ENCODE data around the gene EFCAB6. TPM values are rescaled to one million over a fixed set of nuclear protein-coding genes. Genes with fewer than 3 reads are reported as not detected.
"Not testable (repeated sequence)": the region's sequence is repeated elsewhere in the genome, so short reads cannot be mapped to it uniquely, and the experiment has no call there.

Gene EFCAB6
- total RNA-seq, 1 experiment from 2014 or later, result 2.6 TPM

DNA sequence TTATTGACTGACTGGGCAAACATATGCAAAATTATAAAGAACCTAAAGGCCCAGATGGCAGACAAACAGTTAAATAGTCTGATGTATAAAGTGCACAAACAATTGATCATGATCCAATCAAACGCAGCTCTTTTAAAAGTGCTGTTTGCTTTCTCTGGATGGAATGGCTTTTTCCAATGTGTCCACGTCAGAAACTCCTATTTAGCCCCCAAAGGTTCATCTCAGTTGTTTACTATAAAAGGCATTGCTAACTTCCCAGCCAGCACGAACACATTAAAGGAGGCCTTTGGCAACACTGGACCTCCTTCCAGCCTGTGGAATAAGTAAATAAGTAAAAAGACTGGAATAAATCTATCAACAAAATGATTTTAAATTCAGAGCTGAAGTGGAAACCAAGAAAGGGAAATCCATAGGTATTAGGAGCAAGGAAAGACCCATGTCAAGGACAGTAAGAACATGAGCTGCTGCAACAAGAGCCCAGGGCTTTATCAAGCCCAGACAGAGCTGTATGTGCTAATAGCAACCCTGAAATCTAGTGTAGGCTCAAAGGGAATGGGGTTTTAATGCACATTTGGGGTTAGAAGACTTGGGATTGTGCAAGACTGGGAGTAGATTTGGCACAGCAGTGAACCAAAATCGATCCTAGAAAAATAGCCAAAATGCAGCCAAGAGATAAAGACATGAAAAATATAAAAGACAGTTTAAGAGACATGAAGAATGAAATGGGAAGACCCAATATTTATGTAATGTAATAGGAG is 105.4 kb downstream of the EFCAB6 start:
- no peak for DNase-seq (ENCODE audit: low spot score)

DNA sequence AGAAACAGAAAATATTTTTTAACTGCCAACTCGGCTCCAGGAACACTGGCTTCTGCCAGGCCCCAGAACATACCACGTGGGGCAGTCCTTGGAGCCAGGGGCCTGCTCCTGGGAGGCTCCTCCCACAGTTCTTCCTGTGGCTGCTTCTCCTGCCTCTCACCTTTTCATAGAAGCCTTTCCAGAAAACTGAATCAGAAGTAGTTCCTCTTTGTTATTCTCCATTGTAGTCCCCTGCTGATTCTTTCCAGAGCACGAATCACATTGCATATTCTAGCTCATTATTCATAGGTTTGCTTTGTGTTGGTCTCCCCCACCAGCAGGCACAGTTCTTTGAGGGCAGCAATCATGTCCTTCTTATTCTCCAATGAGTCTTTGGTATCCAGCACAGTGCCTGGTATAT is 106.0 kb downstream of the EFCAB6 start:
- no peak for DNase-seq (ENCODE audit: low spot score)

DNA sequence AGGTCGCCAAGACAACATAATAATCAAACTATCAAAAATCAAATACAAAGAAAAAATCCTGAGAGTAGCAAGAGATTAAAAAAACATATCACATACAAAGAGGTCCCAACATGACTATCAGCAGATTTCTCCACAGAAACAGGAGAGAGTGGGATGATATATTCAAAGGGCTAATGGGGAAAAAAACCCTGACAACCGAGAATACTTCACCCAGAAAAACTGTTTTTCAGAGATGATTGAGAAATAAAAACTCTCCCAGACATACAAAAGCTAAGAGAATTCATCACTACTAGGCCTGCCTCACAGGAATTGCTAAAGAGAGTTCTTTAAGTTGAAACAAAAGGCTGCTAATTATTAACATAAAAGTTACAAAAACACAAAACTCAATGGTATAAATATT is 108.1 kb downstream of the EFCAB6 start:
- DNase-seq (ENCODE audit: low spot score), result no peak

DNA sequence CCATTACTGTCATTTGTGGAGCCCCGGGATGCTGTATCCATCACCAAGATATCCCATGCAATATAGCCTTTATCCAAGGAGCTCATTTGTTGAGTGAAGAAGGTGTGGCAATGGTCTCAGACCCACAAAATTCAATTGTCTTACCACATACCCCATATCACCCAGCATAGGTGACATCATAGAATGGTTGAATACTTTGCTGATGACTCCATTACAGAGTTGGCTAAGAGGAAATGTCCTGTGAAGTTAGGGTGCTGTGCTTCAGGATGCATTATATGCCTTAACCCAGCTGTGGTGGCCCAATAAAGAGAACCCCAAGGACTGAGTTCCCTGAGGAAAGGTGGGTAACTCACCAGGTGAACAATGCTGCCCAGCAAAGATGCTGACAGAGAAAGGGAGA is 113.7 kb downstream of the EFCAB6 start:
- no peak for DNase-seq (ENCODE audit: low spot score)

DNA sequence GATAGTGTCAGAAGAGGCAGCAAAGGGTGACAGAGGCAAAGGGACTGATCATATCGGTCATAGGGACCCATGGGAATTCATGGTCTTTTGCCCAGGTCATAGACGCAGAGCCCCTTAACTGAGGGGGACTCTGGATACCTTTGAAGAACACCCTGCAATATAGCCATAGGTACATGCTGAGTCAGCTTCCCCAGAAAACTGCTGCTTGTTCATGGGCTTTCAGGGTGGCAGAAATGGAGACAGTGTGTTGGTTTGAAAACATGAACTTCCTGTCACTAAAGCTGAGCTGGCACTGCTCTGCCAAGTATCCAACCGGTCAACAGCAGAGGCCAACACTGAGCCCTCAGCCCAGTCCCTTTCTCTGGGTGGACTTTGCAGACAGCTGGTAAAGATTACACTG is 114.2 kb downstream of the EFCAB6 start:
- no peak for DNase-seq (ENCODE audit: low spot score)

DNA sequence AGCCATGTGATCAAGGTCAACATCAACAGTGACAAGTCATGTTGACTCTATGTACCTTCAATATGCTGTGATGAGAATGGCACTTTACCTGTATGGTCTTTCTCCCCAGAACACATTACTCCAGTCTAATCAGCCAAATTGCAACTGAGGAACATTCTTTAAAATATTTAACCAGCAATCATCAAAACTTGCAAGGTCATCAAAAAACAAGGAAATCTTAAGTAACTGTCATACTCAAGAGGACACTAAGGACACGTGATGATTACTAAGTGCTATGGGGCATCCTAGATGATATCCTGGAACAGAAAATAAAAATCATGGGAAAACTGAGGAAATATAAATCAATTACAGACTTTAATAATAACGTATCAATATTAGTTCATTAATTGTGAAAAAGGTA is 118.9 kb downstream of the EFCAB6 start:
- DNase-seq (ENCODE audit: low spot score), result no peak

DNA sequence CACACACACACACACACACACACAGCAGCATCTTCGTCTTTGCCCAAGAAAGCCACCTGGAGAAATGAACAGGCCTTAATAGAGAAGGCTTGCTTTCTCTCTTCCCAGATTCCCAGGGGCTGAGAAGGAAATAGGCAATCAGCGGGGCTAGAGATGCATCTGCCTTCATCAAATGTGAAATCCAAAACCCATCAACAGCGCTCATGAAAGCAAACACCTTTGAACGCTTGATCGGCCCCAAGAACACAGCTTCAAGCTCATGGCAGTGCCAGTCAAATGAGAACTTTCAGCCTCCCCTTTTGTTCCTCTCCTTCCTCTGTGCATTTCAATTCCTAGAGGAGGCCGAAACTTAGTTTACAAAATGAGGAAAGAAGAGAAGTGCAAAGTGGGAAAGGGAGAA is 122.7 kb downstream of the EFCAB6 start:
- DNase-seq (ENCODE audit: low spot score), result no peak

DNA sequence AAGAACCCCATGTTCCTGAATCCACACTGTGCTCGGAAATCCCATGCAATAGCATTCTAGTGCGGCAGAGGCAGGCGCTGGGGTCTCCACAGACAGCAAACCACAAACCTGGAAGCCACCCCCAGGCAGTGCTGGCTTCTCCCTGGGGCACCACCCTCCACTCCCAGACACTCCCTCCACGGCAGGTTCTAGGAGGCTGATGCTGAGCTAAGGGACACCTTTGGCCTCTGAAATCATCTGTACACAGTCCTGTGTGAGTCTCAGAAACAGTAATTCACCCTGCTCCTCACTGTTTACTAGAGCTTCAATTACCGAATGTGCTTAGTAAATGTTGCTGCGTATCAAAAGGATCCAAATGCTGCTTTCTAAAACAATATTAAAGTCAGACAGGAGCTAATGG is 129.3 kb downstream of the EFCAB6 start:
- DNase-seq (ENCODE audit: low spot score), result no peak

DNA sequence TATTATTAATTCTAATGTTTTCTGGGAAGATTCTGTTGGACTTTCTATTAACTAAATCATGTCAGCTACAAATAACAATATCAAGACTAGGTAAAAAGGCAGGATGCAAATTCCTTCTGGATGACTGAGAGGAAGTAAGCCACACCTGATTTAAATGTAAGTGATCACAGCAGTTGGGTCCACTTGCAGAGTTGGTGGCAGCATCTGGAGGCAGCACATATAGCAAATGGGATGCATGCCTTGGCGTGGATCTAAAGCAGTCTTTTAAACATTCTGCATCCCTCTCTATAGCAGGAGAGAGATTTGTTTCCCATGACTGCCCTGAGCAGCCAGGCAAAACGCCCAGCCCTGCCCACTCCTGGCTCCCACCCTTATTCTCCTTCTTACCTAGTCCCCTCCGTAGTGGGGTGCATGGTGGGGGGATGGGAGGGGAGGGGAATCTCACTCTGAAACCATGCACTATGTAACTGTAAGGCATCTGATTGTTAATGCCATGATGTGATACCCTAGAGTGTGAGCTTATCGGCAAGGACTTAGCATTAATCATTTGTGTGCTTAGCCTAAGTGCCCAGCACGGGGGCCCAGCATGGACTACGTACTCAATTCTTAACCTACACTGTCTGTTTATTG is 130.3 kb downstream of the EFCAB6 start:
- DNase-seq (ENCODE audit: low spot score), result no peak

DNA sequence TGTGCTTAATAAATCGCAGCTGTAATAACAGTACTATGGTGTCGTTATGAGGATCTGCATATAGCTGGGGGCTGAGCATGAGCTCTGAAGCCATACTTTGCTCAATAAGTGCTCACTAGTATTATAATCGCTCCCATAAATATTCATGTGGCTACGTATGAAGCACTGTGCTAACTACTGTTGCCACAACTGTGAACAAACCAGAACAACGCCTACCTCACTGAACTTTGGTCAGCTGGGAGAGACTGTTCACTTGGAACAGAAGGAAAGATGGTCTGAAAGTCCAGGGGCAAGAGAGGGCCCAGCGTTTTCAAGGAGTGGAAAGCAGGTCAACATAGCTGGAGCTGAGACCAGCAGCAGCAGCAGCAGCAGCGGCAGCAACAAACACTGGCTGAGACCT is 141.6 kb downstream of the EFCAB6 start:
- DNase-seq (ENCODE audit: low spot score), result no peak

DNA sequence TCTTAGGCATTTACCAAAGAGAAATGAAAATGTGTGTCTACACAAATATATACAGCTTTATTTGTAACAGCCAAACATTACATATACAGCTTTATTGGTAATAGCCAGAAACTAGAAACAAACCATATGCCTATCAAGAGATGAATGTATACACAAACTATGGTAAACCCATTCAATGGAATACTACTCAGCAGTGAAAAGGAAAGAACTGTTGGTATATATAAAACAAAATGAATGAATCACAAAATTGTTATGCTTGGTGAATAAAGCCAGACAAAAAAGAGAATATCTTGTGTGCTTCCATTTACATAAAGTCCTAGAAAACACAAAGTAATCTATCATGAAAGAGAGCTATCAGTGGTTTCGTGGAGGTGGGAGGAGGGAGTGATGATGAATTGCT is 142.9 kb downstream of the EFCAB6 start:
- DNase-seq (ENCODE audit: low spot score), result no peak

DNA sequence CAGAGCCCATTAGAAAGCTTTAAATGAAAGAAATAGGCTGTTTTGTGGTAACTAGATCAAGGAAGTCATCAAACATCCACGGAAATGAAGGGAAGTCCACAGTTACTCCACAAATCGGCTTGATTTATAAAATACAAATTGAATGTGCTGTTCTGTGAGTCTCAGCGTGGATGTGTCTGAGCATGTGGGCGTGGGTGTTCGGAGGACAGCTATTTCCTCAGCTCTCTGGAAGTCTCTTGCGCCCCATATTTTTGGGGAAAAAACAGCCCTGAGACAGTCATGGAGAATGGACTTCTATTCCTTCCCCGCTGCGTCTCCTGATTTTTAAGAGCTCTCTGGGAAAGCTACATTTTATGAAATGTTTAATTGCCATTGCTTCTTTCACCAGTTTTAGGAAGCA is 144.4 kb downstream of the EFCAB6 start:
- no peak for DNase-seq (ENCODE audit: low spot score)

DNA sequence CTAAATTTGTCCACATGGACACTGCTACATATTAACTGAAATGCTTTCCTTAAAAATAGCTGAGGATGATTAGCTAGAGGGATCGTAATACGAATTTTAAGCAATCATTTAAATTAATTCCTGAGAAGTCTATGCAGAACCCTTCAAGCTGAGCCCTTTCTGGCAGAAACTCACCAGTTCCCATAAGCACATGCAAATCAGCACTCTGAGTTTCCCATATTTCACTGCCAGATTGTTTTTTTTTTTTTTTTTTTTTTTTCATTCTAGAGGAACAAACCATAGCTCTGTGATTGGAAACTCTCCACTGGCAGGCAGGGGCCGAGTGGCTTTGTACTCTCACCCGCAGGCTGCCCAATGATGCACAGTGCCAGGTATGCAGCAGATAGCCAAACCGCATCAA is 145.6 kb downstream of the EFCAB6 start:
- no peak for DNase-seq (ENCODE audit: low spot score)

DNA sequence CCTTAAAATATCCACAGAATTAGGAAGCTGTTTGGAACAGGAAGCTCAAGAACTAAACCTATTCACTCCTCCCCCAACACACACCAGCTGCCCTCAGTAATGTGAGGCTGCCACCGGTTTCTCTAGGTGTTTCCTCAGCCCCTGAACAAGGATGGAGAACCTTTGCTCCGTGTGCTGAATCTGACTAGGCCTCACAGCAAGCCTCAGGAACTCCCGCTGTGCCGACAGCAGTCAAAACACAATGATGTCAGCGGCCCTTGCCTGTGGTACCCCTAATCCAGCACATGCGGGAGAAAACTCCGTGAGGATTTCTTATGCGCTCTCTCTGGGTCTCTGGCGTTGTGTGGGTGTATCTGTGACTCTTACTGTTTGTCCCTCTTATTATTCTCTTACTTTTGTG is 153.3 kb downstream of the EFCAB6 start:
- no peak for DNase-seq (ENCODE audit: low spot score)

DNA sequence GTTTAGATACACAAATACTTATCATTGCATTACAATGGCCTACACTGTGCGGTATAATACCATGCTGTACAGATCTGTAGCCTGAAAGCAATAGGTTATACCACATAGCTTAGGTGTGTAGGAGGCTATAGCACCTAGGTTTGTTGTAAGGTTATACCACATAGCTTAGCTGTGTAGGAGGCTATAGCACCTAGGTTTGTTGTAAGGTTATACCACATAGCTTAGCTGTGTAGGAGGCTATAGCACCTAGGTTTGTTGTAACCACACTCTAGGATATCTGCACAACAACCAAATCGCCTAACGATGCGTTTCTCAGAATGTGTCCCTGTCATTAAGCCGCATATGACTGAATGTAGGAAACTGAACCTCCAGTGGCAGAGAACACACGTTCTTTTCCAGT is 155.5 kb downstream of the EFCAB6 start:
- not testable (repeated sequence) for DNase-seq (ENCODE audit: low spot score)

DNA sequence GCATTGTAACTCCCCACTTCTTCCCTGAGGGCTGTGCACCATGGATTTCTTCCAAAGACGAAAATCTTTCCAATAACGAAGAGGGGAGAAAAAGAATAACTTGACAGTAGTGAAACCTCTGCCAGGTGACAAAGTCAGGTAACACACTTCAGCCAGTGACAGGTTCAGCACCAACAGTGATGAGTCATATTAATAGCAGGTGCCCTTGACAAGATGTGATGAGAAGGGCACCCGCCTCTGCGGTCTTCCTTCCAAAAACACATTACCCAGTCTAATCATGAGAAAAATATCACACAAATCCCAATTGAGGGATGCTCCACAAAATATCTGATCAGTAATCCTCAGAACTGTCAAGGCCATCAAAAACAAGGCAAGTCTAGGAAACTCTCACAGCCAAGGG is 157.8 kb downstream of the EFCAB6 start:
- no peak for DNase-seq (ENCODE audit: low spot score)

DNA sequence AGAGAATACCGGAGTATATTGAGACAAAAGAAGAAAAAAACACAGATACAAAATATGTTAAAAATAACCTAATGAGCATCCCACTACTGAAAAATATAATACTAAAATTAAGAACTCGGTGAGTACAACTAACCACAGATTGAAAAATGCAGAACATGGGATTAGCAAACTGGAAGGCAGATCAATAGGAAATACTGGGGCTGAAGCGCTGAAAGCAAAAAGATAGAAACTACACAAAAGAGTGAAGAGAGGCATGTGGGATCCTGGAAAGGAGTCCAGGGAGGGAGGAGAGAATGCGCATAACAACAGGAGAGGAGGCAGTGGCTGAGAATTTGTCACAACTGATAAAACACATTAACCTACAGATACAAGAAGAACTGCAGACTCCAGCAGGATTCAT is 159.3 kb downstream of the EFCAB6 start:
- no peak for DNase-seq (ENCODE audit: low spot score)

DNA sequence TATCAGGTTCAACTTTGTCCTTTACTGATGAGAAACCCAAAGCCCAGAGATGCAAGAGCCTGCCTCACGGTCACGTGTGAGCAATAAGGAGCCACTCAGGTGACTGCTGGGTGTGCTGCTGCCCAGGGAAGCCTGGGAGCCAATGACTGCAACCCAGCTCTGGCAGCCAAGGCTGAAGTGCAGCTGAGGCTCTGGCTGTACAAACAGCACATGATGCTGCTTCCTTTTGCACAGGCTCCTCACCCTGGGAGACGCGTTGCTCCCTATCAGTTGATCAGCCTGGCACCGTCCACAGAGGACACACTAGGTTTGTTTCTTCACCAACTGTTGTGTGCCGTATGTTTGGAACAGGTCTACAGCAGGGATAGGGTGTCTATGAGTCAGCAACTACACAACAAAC is 168.7 kb downstream of the EFCAB6 start:
- peak; percentile 76 for DNase-seq (ENCODE audit: low spot score)

DNA sequence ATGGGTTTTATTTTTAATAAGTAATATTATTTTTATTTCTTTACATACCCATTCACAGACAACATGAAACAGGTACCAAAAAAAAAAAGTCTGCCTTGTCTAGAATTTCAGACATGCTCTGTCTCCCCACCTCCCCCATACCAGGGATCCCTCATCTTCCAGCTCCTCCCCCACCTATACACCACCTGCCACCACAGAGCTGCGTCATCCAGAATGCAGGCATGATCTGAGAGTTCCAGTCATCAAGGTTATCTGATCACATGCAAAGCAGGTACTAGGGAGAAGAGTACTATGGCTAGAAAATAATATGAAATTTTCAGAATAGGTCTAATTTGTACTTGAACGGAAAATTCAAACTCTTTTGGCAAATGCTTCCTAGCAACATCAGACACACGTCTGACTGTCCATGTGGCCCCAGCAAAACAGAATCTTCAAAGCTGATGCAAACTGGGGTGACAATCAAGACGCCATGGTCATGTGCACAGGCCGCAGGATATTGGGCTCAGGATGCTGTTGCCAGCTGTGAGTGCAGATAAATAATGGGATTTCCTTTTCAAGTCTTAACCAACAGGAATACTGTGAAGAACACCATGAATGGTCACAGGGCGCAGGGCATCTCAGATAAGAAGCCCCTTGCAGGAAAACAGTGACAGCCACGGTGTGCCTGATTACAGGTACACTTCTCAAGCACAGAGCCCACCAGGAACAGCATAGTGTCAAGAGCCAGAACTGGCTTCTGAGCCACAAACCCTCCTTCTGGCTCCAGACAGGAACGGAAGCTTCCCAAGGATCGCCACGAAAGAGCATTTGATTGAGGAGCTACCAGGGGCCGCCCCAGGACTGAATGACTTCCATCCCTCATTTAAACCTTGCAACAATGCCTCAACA is 169.5 kb downstream of the EFCAB6 start:
- DNase-seq (ENCODE audit: low spot score), result no peak

DNA sequence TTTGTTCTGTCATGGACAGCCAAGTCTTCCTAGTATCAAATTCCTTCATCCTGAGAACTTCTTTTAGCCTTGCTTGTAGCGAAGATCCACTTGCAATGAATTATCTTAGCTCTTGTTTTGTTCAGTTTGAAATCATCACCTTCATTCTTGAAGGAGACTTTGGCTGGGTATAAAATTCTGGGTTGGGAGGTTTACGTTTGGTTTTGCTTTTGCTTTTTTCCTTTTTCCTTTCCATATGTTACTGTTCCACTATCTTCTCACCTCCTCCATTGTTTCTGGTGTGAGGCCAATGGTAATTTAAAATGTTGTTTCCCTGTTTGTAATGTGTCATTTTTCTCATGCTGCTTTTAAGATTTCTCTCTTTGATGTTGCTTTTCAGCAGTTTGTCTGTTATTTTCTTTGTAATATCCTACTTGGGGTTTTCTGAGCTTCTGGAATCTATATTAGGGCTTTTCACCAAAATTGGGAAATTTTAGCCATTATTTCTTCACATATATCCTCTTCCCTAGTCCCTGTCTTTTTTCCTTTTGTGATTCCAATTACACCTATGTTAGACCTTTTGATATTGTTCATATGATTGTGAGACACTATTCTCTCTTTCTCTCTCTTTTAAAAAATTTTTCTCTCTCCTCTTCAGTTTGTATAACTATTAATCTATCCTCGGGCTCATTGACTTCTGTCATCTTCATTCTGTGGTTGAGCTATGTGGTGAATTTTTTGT is 172.7 kb downstream of the EFCAB6 start:
- DNase-seq (ENCODE audit: low spot score), result no peak

DNA sequence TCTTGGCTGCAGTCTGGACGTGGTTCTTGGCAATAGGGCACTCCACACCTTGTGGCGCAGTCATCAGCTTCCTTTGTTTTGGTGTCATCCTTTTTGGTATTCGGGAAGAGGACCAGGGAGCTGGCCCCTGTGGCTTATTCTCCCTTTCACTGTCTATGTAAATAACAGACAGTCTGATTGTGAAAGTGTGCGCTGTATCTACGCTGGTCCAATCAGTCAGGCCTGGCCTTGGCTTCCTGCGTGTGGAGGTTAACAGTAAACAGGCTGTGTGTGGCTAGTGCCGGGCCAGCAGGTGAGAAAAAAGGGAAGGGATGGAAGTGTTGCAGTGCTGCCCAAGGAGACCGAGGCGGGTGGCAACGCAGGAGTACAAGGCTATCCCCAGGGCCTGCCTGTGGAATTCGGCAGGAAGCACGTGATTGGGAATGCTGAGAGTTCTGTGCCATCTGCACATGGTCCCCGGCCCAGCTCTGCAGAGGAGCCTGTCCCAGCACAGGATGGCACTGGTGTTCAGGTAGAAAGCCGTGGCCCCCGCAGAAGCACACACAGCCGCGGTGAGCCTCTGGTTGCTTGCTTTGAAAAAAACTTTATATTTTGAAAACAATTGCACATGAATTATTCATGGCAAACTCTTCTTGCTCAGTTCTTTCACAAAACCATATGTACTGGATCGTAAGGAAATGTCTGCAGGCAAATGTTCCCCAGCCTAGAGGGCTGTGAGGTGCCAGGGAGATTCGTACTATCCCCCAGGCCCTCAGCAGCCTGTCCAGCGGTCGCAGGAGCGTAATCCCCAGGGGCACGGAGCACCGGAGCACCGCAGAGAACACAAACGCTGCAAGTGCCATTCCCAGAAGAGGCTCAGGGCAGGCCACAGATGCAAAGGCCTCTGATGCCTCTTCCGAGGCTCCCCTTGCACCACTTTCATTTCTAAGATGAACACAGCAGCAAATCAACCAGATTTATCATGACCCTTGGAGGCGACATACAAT is 174.5 kb downstream of the EFCAB6 start:
- DNase-seq (ENCODE audit: low spot score), result no peak
